GM23248 (cell line): ENCODE data around the gene TMEM215. TPM values are rescaled to one million over a fixed set of nuclear protein-coding genes. Genes with fewer than 3 reads are reported as not detected.

Experiments
- DNase-seq: peaks from one replicate; pipeline ENCODE4 v3.0.0-alpha.2; 2015
- H2AFZ ChIP-seq: fragments of 200-600 bp; sonication (generic); 2 replicates; pipeline ENCODE4 v1.6.1; 2016; ENCODE audit warnings: antibody characterized with exemption
- H3F3A ChIP-seq: fragments of 200-600 bp; sonication (generic); 2 replicates; pipeline ENCODE4 v1.6.1; 2016; ENCODE audit warnings: mild to moderate bottlenecking, antibody characterized with exemption, mixed run types; ENCODE audit not compliant: insufficient read depth
- H3K27ac ChIP-seq: fragments of 200-600 bp; sonication (generic); 2 replicates; pipeline ENCODE4 v1.5.1; 2016; ENCODE audit warnings: mild to moderate bottlenecking
- H3K27me3 ChIP-seq: fragments of 200-600 bp; sonication (generic); replicated peaks from 2 replicates; pipeline ENCODE4 v1.6.1; 2016; ENCODE audit warnings: mild to moderate bottlenecking; ENCODE audit not compliant: insufficient read depth
- H3K36me3 ChIP-seq: fragments of 200-600 bp; sonication (generic); 2 replicates; pipeline ENCODE4 v1.6.1; 2016; ENCODE audit warnings: low read depth, mild to moderate bottlenecking
- H3K4me1 ChIP-seq: fragments of 200-600 bp; sonication (generic); 2 replicates; pipeline ENCODE4 v1.6.1; 2016; ENCODE audit warnings: mild to moderate bottlenecking; ENCODE audit not compliant: insufficient read depth
- H3K4me2 ChIP-seq: fragments of 200-600 bp; sonication (generic); one replicate; pipeline ENCODE4 v1.6.1; 2016; ENCODE audit warnings: mild to moderate bottlenecking; ENCODE audit not compliant: unreplicated experiment
- H3K4me3 ChIP-seq: fragments of 200-600 bp; sonication (generic); 2 replicates; pipeline ENCODE4 v1.5.1; 2016; ENCODE audit warnings: mild to moderate bottlenecking
- H3K79me2 ChIP-seq: fragments of 200-600 bp; sonication (generic); 2 replicates; pipeline ENCODE4 v1.6.1; 2016; ENCODE audit warnings: mild to moderate bottlenecking; ENCODE audit not compliant: insufficient read depth
- H3K9ac ChIP-seq: fragments of 200-600 bp; sonication (generic); 2 replicates; pipeline ENCODE4 v1.6.1; 2016; ENCODE audit warnings: mild to moderate bottlenecking
- H3K9me2 ChIP-seq: fragments of 200-600 bp; sonication (generic); 2 replicates; pipeline ENCODE4 v1.6.1; 2016; ENCODE audit warnings: mixed run types, mild to moderate bottlenecking, moderate library complexity; ENCODE audit not compliant: insufficient read depth
- H3K9me3 ChIP-seq: fragments of 200-600 bp; sonication (generic); one replicate; pipeline ENCODE4 v1.6.1; 2017; ENCODE audit warnings: low read depth
- H4K20me1 ChIP-seq: fragments of 200-600 bp; sonication (generic); 2 replicates; pipeline ENCODE4 v1.6.0; 2016; ENCODE audit not compliant: insufficient read depth
- EZH2 ChIP-seq: fragments of 200-600 bp; sonication (generic); IDR thresholded peaks from 2 replicates; pipeline ENCODE4 v1.6.1; 2018; ENCODE audit warnings: antibody characterized with exemption, mild to moderate bottlenecking; ENCODE audit not compliant: insufficient read depth, poor library complexity, severe bottlenecking
- EZH2phosphoT487 ChIP-seq: fragments of 200-600 bp; sonication (generic); IDR thresholded peaks from 2 replicates; pipeline ENCODE4 v1.6.1; 2018; ENCODE audit warnings: antibody characterized with exemption, moderate library complexity, mild to moderate bottlenecking, low read depth; ENCODE audit not compliant: insufficient read depth
- WGBS, 2 experiments: methylation state at CpG; one replicate each; pipeline ENCODE4 v1.1.6; 2015 to 2017; ENCODE audit warnings: low lambda C conversion rate in 2 of 2, low coverage in 1 of 2; ENCODE audit errors: missing lambda C conversion rate in 2 of 2; 5-methylcytosine and 5-hydroxymethylcytosine counted together
- in situ Hi-C: fragments of 300-500 bp; cut with MboI; formaldehyde crosslinking; loops from 2 replicates; pipeline ENCODE4 v1.15.0; 2020
- polyA plus RNA-seq: library from polyadenylated mRNA; unstranded; fragments of >200 nt; fragmentation: Nextera tagmentation; extraction: Ambion mirVana; gene quantifications from 2 replicates; pipeline ENCODE4 v1.2.1, GENCODE V29; 2016
- total RNA-seq: library from RNA; depleted of rRNA; stranded (reverse); fragments of >200 nt; shearing (Covaris generic); gene quantifications from 2 replicates; pipeline ENCODE4 v1.2.3, GENCODE V29; 2014

The TMEM215 gene
- total and polyA plus RNA-seq, 2 experiments from 2014 or later: not detected

DNA sequence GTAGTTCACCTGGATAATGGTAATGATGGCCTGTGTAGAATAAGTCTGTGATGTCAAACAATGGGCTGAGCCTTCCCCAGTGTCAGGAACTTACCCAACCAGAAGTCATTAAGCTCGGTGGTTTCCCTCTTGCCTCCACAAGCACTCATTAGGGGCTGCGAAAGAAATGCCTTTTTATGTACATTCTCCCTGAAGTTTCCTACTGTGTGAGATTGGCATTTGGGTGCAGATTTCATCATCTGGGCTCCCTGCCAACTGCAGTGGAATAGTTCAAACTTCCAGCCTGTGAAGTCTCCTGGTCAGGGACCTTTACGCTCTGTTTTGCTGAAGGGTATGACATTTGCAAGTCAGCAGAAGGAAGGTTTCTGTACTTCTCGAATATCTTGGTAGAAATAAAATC, 41.6 kb upstream of the TMEM215 start:
- H2AFZ ChIP-seq: no peak overlapping the region
- no peak overlapping the region for H3K4me3 ChIP-seq
- no peak for TF ChIP-seq EZH2phosphoT487
- no peak for TF ChIP-seq EZH2
- H3K79me2 ChIP-seq: no peaks in the 10 kb centered on the region
- H3K4me2 ChIP-seq: no peak overlapping the region
- H3K27me3 ChIP-seq: no peaks in the 10 kb centered on the region
- no peak overlapping the region for H3K27ac ChIP-seq
- H4K20me1 ChIP-seq: no peaks in the 10 kb centered on the region
- H3F3A ChIP-seq: no peaks in the 10 kb centered on the region
- no peaks in the 10 kb centered on the region for H3K9me3 ChIP-seq
- no peaks in the 10 kb centered on the region for H3K36me3 ChIP-seq
- H3K4me1 ChIP-seq: no peaks in the 10 kb centered on the region
- in situ Hi-C loops: no loop called here
- WGBS, 2 experiments: 40 to 46% methylated on average over 4 of the region's 4 CpGs
- no peak overlapping the region for H3K9ac ChIP-seq
- H3K9me2 ChIP-seq: no peaks in the 10 kb centered on the region
- DNase-seq: no peak

DNA sequence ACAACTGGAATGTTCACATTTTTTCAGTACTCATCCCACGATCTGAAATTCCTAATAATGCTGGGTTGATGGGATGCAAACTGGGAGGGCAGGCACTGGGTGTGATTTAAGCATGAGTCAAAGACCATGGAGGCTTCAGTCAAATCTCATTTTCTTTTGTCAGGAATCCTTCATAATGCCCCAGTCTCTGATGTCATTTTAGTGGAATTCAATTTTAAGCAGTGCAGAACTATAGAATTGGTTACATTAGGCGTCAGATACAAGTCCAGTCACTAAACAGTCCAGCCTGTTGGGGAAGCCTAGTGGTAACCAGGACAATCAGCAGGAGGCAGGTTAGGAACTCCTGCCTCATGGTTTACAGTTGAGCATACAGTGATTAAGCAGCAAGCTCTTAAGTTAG, 41.0 kb upstream of the TMEM215 start:
- in situ Hi-C loops: no loop called here
- WGBS, 2 experiments: 0 to 9% methylated on average over 2 of the region's 2 CpGs
- no peak overlapping the region for H3K4me2 ChIP-seq
- H3K9me3 ChIP-seq: no peaks in the 10 kb centered on the region
- H3K9me2 ChIP-seq: no peaks in the 10 kb centered on the region
- no peak overlapping the region for H3K4me3 ChIP-seq
- DNase-seq: no peak
- no peak overlapping the region for H3K27ac ChIP-seq
- TF ChIP-seq EZH2phosphoT487 (no peak), EZH2 (no peak)
- H3K27me3 ChIP-seq: no peaks in the 10 kb centered on the region
- no peak overlapping the region for H2AFZ ChIP-seq
- no peak overlapping the region for H3K9ac ChIP-seq
- no peaks in the 10 kb centered on the region for H3K79me2 ChIP-seq
- no peaks in the 10 kb centered on the region for H4K20me1 ChIP-seq
- H3K36me3 ChIP-seq: no peaks in the 10 kb centered on the region
- H3F3A ChIP-seq: no peaks in the 10 kb centered on the region
- H3K4me1 ChIP-seq: no peaks in the 10 kb centered on the region

DNA sequence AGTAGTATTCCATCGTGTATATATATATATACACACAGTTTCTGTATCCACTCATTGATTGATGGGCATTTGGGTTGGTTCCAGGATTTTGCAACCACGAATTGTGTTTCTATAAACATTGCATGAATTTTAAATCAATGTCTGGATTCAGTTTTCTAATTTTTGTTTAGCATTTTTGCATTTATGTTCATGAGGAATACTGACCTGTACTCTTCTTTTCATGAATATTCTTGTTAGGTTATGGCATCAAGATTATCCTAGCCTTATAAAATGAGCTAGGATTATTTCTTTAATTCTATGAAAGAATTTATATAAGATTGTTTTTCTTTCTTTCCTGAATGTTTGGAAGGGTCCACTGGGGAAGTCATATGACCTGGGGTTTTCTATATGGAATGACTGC, 35.3 kb upstream of the TMEM215 start:
- Histone ChIP-seq H3K9ac (no peak overlapping the region), H3K27me3 (0 out of 2 replicates have a peak, but pooled peaks cover 10% of the 10 kb centered on the region), H3K27ac (no peak overlapping the region), H3K4me3 (no peak overlapping the region), H3K36me3 (no peaks in the 10 kb centered on the region), H2AFZ (no peak overlapping the region), H3K4me2 (no peak overlapping the region), H3K9me2 (no peaks in the 10 kb centered on the region), H3F3A (no peaks in the 10 kb centered on the region), H4K20me1 (no peaks in the 10 kb centered on the region), H3K4me1 (no peaks in the 10 kb centered on the region), H3K79me2 (no peaks in the 10 kb centered on the region), H3K9me3 (no peaks in the 10 kb centered on the region)
- TF ChIP-seq EZH2phosphoT487 (no peak), EZH2 (no peak)
- DNase-seq: no peak
- WGBS, 2 experiments: 18 to 30% methylated on average over 2 of the region's 2 CpGs
- in situ Hi-C loops: no loop called here

DNA sequence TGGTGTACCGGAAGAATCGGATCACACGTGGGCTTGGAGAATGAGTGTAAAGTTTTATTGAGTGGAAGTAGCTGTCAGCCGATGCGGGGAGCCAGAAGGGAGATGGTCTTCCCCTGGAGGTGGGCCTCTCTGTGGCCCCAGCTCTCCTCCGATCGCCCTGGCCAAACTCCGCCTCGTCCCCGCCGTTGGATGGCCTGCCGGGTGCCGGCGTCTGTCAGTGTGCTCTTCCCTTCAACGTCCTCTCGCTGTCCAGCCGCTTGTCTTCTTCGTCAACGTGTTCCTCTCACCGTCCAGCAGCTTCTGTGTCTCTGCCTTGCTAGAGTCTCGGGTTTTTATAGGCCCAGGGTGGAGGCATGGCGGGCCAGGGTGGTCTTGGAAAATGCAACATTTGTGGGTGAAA, 27.6 kb upstream of the TMEM215 start:
- Histone ChIP-seq H3K9ac (no peak overlapping the region), H4K20me1 (no peaks in the 10 kb centered on the region), H3K79me2 (no peaks in the 10 kb centered on the region), H3K4me3 (no peak overlapping the region), H3K36me3 (no peaks in the 10 kb centered on the region), H3K9me3 (no peaks in the 10 kb centered on the region), H3F3A (no peaks in the 10 kb centered on the region), H2AFZ (no peak overlapping the region), H3K27me3 (0 out of 2 replicates have a peak, but pooled peaks cover 3% of the 10 kb centered on the region), H3K9me2 (no peaks in the 10 kb centered on the region), H3K4me2 (no peak overlapping the region), H3K4me1 (no peaks in the 10 kb centered on the region), H3K27ac (no peak overlapping the region)
- WGBS, 2 experiments: 38 to 58% methylated on average over 19 to 22 of the region's 22 CpGs
- DNase-seq: no peak
- TF ChIP-seq EZH2 (no peak), EZH2phosphoT487 (no peak)
- in situ Hi-C loops: no loop called here

DNA sequence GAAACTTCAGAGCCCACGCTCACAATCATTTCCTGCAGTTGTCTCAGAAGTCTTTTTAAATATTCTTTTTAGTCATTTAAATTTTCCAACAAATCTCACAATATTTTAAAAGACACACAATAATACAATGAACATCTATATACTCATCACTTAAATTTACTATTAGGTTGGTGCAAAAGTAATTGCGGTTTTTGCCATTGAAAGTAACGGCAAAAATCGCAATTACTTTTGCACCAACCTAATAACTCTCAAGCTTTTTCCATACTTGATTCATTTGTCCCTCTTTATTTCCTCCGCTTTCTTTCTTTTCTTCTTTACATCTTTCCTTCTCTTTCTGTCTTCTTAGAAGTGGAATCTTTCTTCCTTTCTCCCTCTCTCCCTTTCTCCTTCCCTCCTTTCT, 19.2 kb upstream of the TMEM215 start:
- Histone ChIP-seq H3K79me2 (no peaks in the 10 kb centered on the region), H3K9me2 (no peaks in the 10 kb centered on the region), H3K4me1 (no peaks in the 10 kb centered on the region), H3K27ac (no peak overlapping the region), H3K9me3 (no peaks in the 10 kb centered on the region), H2AFZ (no peak overlapping the region), H3K27me3 (0 out of 2 replicates have a peak, but pooled peaks cover 5% of the 10 kb centered on the region), H3F3A (no peaks in the 10 kb centered on the region), H3K36me3 (no peaks in the 10 kb centered on the region), H3K4me3 (no peak overlapping the region), H3K4me2 (no peak overlapping the region), H3K9ac (no peak overlapping the region), H4K20me1 (no peaks in the 10 kb centered on the region)
- DNase-seq: no peak
- in situ Hi-C loops: no loop called here
- no peak for TF ChIP-seq EZH2
- no peak for TF ChIP-seq EZH2phosphoT487
- 32 to 37% methylated on average over 5 of the region's 5 CpGs for WGBS, 2 experiments
